GM23338 (cell line): ENCODE measurements around the gene DRD4. TPM values are rescaled to one million over a fixed set of nuclear protein-coding genes. Genes with fewer than 3 reads are reported as not detected.

Experiments
- ATAC-seq: fragments of 200-7000 bp; cut with Tn5 transposase; 3 replicates; pipeline ENCODE4 v1.9.1; 2020
- DNase-seq: peaks from one replicate; pipeline ENCODE4 v3.0.0-alpha.2; 2015; ENCODE audit warnings: low spot score
- H2AFZ ChIP-seq: fragments of 200-600 bp; sonication (generic); 2 replicates; pipeline ENCODE4 v1.8.0; 2016; ENCODE audit warnings: antibody characterized with exemption, mild to moderate bottlenecking, moderate library complexity
- H3F3A ChIP-seq: fragments of 200-600 bp; sonication (generic); replicated peaks from 2 replicates; pipeline ENCODE4 v1.8.0; 2017; ENCODE audit warnings: antibody characterized with exemption, mixed run types, low read depth
- H3K27ac ChIP-seq: fragments of 200-600 bp; sonication (generic); 2 replicates; pipeline ENCODE4 v1.6.1; 2016; ENCODE audit warnings: low read depth
- H3K27me3 ChIP-seq: fragments of 200-600 bp; sonication (generic); 2 replicates; pipeline ENCODE4 v1.8.0; 2016; ENCODE audit warnings: mild to moderate bottlenecking, mixed run types, moderate library complexity; ENCODE audit not compliant: insufficient read depth
- H3K36me3 ChIP-seq: fragments of 200-600 bp; sonication (generic); 2 replicates; pipeline ENCODE4 v1.8.0; 2016; ENCODE audit warnings: mild to moderate bottlenecking; ENCODE audit not compliant: insufficient read depth
- H3K4me1 ChIP-seq: fragments of 200-600 bp; sonication (generic); 2 replicates; pipeline ENCODE4 v1.8.0; 2016; ENCODE audit warnings: mild to moderate bottlenecking, moderate library complexity; ENCODE audit not compliant: insufficient read depth
- H3K4me2 ChIP-seq: fragments of 200-600 bp; sonication (generic); 2 replicates; pipeline ENCODE4 v1.7.1; 2017; ENCODE audit warnings: mixed run types
- H3K4me3 ChIP-seq: fragments of 200-600 bp; sonication (generic); 2 replicates; pipeline ENCODE4 v1.6.1; 2016; ENCODE audit warnings: mixed run types
- H3K79me2 ChIP-seq: fragments of 200-600 bp; sonication (generic); replicated peaks from 2 replicates; pipeline ENCODE4 v1.8.0; 2017; ENCODE audit warnings: mild to moderate bottlenecking; ENCODE audit not compliant: insufficient read depth
- H3K9me2 ChIP-seq: fragments of 200-600 bp; sonication (generic); 2 replicates; pipeline ENCODE4 v1.8.0; 2017; ENCODE audit not compliant: insufficient read depth
- H4K20me1 ChIP-seq: fragments of 200-600 bp; sonication (generic); replicated peaks from 2 replicates; pipeline ENCODE4 v1.8.0; 2017; ENCODE audit warnings: mild to moderate bottlenecking; ENCODE audit not compliant: insufficient read depth
- H3K27ac Mint-ChIP-seq: 2 replicates; pipeline ENCODE4 v1.8.0; 2020; ENCODE audit warnings: inconsistent platforms, mild to moderate bottlenecking, moderate library complexity, mixed read lengths
- H3K27me3 Mint-ChIP-seq: 3 replicates; pipeline ENCODE4 v1.8.0; 2022; ENCODE audit warnings: low read depth, mild to moderate bottlenecking, moderate library complexity, mixed read lengths, inconsistent platforms; ENCODE audit not compliant: insufficient read depth, poor library complexity
- H3K36me3 Mint-ChIP-seq: 3 replicates; pipeline ENCODE4 v1.8.0; 2021; ENCODE audit warnings: low read depth, mild to moderate bottlenecking, inconsistent platforms, moderate library complexity, mixed read lengths
- H3K4me1 Mint-ChIP-seq: 3 replicates; pipeline ENCODE4 v1.8.0; 2020; ENCODE audit warnings: mild to moderate bottlenecking, inconsistent platforms, mixed read lengths
- H3K4me3 Mint-ChIP-seq: 3 replicates; pipeline ENCODE4 v1.8.0; 2021; ENCODE audit warnings: moderate library complexity, mild to moderate bottlenecking, inconsistent platforms, mixed read lengths
- H3K9me3 Mint-ChIP-seq: 3 replicates; pipeline ENCODE4 v1.8.0; 2020; ENCODE audit warnings: moderate library complexity, mild to moderate bottlenecking, inconsistent platforms, mixed read lengths
- CREB1 ChIP-seq: fragments of 250-450 bp; sonication (Bioruptor Pico); IDR thresholded peaks from 2 replicates; pipeline ENCODE4 v1.5.0; 2020; ENCODE audit warnings: low read depth, mild to moderate bottlenecking, moderate library complexity
- CTCF ChIP-seq, 2 experiments: fragments of 200-600 bp in 1 of 2; sonication (generic) in 1 of 2; conservative IDR thresholded peaks; 2 replicates each; pipeline versions ENCODE4 v1.5.1 to v1.6.1; 2016 to 2017; ENCODE audit warnings: antibody characterized with exemption in 2 of 2, low read depth in 2 of 2, mild to moderate bottlenecking in 2 of 2, moderate library complexity in 1 of 2
- ETS1 ChIP-seq: IDR thresholded peaks from 2 replicates; pipeline ENCODE4 v1.6.1; 2016; ENCODE audit warnings: antibody characterized with exemption
- EZH2 ChIP-seq: fragments of 200-600 bp; sonication (generic); IDR thresholded peaks from one replicate; pipeline ENCODE4 v1.8.0; 2017; ENCODE audit warnings: antibody characterized with exemption, mild to moderate bottlenecking, low read depth; ENCODE audit not compliant: unreplicated experiment
- EZH2phosphoT487 ChIP-seq: fragments of 200-600 bp; sonication (generic); IDR thresholded peaks from one replicate; pipeline ENCODE4 v1.8.1; 2018; ENCODE audit warnings: antibody characterized with exemption; ENCODE audit not compliant: unreplicated experiment
- JUNB ChIP-seq: IDR thresholded peaks from one replicate; pipeline ENCODE4 v1.6.1; 2016; ENCODE audit warnings: antibody characterized with exemption; ENCODE audit not compliant: unreplicated experiment
- NANOG ChIP-seq: IDR thresholded peaks from 2 replicates; pipeline ENCODE4 v1.6.1; 2016; ENCODE audit warnings: antibody characterized with exemption, borderline replicate concordance
- POLR2AphosphoS5 ChIP-seq: IDR thresholded peaks from 2 replicates; pipeline ENCODE4 v1.6.1; 2016; ENCODE audit warnings: antibody characterized with exemption, low read depth
- REST ChIP-seq: IDR thresholded peaks from one replicate; pipeline ENCODE4 v1.6.1; 2018; ENCODE audit warnings: antibody characterized with exemption; ENCODE audit not compliant: unreplicated experiment
- STAT1 ChIP-seq: IDR thresholded peaks from one replicate; pipeline ENCODE4 v1.6.1; 2016; ENCODE audit warnings: antibody characterized with exemption; ENCODE audit not compliant: unreplicated experiment
- ZNF114 ChIP-seq: fragments of 250-450 bp; sonication (Bioruptor Pico); IDR thresholded peaks from 2 replicates; pipeline ENCODE4 v1.5.0; 2020; ENCODE audit warnings: mild to moderate bottlenecking, moderate library complexity
- ZNF331 ChIP-seq: fragments of 250-450 bp; sonication (Bioruptor Pico); IDR thresholded peaks from 2 replicates; pipeline ENCODE4 v1.5.0; 2020; ENCODE audit warnings: low read depth, mild to moderate bottlenecking, moderate library complexity
- ZNF462 ChIP-seq: fragments of 250-450 bp; sonication (Bioruptor Pico); IDR thresholded peaks from 2 replicates; pipeline ENCODE4 v1.5.0; 2020; ENCODE audit warnings: mild to moderate bottlenecking, moderate library complexity
- polyA plus RNA-seq: library from polyadenylated mRNA; unstranded; fragments of >200 nt; fragmentation: Nextera tagmentation; extraction: Ambion mirVana; gene quantifications from 2 replicates; pipeline ENCODE4 v1.2.1, GENCODE V29; 2016
- total RNA-seq: library from RNA; depleted of rRNA; stranded (reverse); fragments of >200 nt; shearing (Covaris generic); gene quantifications from 2 replicates; pipeline ENCODE4 v1.2.3, GENCODE V29; 2014

Gene DRD4
- total and polyA plus RNA-seq, 2 experiments from 2014 or later, result 1.0 to 1.8 TPM

- Mint-ChIP-seq H3K27ac (no peak overlapping the region), H3K36me3 (peaks cover 14% of the 10 kb centered on the region), H3K9me3 (no peaks in the 10 kb centered on the region), H3K4me3 (no peak overlapping the region), H3K4me1 (peaks cover 17% of the 10 kb centered on the region; the same call in 2 of the 3 replicates), H3K27me3 (peaks cover 38% of the 10 kb centered on the region)
- Histone ChIP-seq H3K4me1 (peaks cover 12% of the 10 kb centered on the region), H3K27ac (no peak overlapping the region), H3F3A (peaks cover 12% of the 10 kb centered on the region; the same call in 1 of the 2 replicates), H3K4me2 (no peak overlapping the region), H3K79me2 (no peaks in the 10 kb centered on the region), H3K27me3 (peaks cover 27% of the 10 kb centered on the region), H3K36me3 (no peaks in the 10 kb centered on the region), H2AFZ (no peak overlapping the region), H4K20me1 (no peaks in the 10 kb centered on the region), H3K4me3 (no peak overlapping the region), H3K9me2 (no peaks in the 10 kb centered on the region)
- ATAC-seq, result no peak
- DNase-seq, result no peak
- TF ChIP-seq NANOG (no peak), EZH2phosphoT487 (no peak), ZNF114 (CRISPR knock-in tag) (no peak), ZNF462 (CRISPR knock-in tag) (no peak), REST (no peak), EZH2 (no peak), CTCF (conservative IDR thresholded peaks at IDR 0.05; ENCODE audit: low read depth in 2 of 2) (no peak), STAT1 (no peak), ZNF331 (no peak), ETS1 (no peak), POLR2AphosphoS5 (no peak), JUNB (no peak), CREB1 (CRISPR knock-in tag) (no peak)
These were observed 6.3 kb downstream of the DRD4 start for GRCh38 chr11:643366-643765.
